ENCODE measurements around the gene PTPRB.
A peak's percentile ranks its signal among the peaks of the same experiment; 100 is the strongest.

PTPRB gene

DNA sequence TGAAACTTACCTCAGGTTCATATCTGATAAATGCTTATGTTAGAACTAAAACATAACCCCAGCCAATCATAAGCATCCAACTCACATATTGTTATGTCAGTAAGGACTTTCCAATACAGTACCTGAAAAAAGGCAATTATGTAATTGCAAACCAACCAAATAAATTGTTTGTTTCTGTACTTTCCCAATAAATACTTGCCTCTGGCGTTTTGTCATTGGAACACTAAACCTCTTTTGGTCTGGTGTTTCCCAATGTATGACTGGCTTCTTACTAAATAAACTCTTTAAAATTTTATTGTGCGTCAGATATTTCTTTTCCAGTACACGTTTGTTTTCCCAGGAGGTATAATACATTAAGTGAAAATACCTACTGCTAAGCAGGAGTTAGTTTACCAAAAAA is 6.7 kb upstream of the PTPRB start:
- no peak for DNase-seq (ENCODE audit: low read depth in 3 of 3)

GRCh38 chr12:70641691-70642090 is 4.5 kb upstream of the PTPRB start:
- no peak for DNase-seq (ENCODE audit: low read depth in 3 of 3)

DNA sequence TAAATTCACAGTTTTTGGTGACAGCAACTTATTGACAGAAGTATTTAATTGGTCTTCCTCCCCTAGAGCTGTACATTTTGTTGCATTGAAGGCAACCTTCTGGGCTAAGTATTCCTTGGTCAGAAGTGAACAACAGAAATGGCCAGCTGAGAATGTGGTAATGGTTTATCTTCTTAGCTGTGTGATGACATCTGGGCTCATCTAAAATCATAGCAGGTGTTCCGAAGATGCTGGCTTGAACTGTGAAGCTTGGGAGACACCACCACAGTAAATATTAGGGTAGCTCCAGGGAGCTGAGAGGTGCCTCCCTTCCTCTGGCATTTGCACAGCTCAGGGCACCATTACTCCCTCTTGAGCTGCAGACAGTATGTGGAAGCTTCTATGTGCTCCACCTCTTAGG is 3.7 kb upstream of the PTPRB start:
- no peak for DNase-seq (ENCODE audit: low read depth in 3 of 3)

- no peak for DNase-seq (ENCODE audit: low read depth in 3 of 3)
Measured at GRCh38 chr12:70639535-70639934, 2.3 kb upstream of the PTPRB start.

DNA sequence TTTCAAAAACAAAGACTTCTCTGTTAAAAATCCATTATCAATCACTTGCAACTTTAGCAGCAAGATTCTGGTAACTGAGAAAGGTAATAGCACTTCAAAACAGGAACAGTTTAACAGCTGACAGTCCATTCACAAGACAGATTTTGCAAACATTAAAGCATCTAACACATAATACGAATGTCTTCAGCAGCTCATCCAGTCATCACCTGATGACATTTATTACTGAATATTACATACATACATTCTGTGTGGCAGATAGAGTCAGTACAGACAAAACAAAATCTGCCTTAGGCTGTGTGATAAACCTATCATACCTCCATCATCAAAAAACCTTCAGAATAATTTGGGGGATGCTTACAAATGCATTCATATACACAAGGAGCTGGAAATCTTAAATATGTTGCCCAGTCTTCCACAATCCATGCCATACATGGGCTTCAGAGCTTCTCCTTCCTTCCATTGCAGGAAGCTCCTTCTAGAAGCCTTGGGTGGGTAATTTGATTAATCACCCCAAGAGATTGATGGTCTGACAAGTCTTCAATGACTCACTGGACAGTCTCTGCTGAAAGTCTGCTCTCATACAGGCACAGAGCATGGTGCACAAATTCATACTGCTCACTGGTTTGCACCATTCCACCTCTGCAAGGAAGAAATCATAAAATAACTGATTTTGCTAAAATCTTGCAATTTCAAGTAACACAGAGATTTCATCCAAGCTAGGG is 1.6 kb upstream of the PTPRB start:
- DNase-seq (ENCODE audit: low read depth in 3 of 3) = no peak

DNA sequence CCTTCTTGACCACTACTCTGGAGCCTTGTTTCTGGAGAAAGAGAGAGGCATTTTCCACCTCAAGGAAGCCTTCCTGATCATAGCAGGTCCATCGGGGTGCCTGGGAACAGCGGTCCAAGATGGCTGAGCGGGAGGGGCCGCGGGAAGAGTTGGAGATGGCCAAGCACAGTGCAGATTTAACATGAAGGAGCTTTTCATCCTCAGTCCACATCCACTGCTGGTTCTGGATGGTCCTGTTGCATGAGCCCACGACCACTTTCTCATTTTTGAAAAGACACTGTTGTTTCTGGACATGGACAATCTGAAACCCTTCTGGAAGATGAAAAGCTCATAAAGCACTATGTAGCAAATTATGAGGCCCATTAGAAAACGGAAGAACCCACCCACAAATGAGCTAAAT is 1.5 kb downstream of the PTPRB start:
- DNase-seq (ENCODE audit: low read depth in 3 of 3) = no peak

GRCh38 chr12:70628701-70629480 is 8.3 kb downstream of the PTPRB start:
- DNase-seq (ENCODE audit: low read depth in 3 of 3) = no peak

DNA sequence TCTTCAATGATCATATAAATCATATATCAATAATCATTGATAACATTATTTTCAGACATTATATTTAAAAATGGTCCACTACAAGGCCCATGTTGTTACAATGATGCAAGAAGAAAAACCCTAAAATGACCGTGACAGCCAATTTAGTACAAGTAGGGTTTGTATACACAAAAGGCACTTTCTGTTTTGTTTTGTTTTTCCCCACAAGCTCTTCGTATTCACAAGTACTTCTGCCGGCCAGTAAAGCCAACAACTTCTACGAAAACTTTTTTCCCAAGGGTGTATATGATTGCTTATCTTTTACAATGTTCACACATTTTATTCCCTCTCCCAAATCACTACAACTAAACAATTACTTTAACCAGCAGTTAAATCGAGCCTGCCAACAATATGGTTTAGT is 9.6 kb downstream of the PTPRB start:
- DNase-seq (ENCODE audit: low read depth in 3 of 3) = no peak

DNA sequence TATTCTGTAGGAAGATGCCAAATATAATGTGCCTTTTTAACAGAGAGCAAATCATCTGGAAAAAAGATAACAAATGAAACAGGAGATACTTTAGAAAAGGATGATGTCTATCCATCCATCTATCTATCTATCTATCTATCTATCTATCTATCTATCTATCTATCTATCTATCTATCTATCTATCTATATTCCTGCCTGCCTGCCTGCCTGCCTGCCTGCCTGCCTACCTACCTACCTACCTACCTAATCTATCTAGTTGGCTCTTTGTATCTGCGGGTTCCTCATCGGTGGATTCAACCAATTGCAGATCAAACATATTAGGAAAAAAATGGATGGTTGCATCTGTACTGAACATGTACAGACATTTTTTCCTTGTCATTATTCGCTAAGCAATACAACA is 11.0 kb downstream of the PTPRB start:
- no peak for DNase-seq (ENCODE audit: low read depth in 3 of 3)

DNA sequence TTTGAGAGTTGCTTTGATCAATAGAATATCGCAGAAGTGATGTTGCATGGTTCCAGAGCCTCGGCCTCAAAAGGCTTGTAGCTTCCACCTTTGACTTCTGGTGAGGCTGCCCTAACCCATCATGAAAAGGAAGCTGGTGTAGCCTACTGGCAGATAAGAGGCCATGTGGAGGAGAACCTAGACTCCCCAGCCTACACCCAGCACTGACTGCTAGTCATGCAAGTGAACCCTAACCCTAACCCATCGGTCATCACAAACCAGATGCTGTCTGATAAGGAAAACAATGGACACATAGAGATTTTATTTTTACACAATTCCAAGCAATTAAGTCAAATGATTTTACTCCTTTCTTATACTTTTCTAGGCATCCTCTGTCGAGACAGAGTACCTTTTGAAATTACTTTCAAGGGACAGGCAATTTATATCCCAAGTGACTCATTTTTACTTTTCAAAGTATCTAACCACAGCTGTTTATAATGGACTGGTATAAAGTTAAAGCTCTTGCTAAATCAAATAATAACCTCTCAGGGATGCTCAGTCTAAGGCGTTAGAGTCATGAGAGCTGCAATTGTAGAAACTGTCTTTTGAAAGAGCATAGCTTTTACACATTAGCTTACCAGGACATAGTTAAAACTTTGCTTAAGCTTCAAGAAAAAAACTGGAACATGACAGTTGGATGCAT is 17.6 kb downstream of the PTPRB start:
- no peak for DNase-seq (ENCODE audit: low read depth in 3 of 3)

DNA sequence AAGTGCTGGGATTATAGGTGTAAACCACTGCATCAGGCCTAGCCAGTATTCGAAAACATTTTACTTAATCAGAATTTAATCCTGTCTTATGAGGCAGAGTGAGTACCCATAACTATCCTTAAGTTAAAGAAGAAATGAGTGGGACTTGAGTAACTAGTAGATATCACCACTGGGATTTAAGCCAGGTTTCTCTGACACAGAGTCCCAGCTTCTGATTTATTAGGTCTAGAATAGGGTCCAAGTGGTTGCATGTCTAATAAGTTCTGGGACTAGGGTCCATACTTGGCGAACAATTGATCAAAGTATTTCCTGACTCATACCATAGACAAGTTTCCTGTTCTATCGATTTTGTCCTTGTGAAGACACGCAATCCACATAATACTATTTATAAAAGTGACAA is 18.9 kb downstream of the PTPRB start:
- no peak for DNase-seq (ENCODE audit: low read depth in 3 of 3)

GRCh38 chr12:70617450-70617849 is 19.8 kb downstream of the PTPRB start:
- DNase-seq (ENCODE audit: low read depth in 3 of 3) = no peak

DNA sequence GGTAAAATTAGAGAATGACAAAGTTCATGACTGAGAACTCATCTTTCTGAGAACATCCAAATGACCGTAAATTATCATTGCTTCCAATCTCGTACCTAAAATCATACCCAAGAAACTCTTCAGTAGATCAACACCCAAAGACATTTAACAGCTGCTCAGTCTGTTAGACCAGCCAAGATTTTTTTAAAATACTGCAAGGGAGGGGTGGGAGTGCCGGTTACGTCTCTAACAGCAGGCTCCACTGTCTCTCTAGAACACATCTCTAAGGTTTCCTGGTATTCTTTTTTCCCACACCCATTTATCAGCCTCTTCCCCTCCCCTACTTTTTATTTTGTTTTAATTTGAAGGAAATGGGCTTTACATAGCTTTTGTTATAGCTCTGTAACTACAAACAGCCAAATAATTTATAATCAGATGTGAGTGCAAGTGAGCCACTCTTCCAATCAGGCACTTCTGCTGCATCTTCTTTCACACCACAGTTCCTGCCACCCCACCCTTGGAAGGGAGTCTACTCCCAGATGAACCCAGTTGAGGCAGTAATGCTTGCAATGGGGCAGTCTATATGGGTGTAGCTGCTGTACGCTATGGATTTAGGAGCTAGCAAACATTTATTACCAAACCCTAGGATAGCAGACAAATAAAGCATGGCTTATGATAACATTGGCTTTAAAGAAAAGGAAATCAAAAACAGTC is 21.9 kb downstream of the PTPRB start:
- DNase-seq (ENCODE audit: low read depth in 3 of 3) = no peak

DNA sequence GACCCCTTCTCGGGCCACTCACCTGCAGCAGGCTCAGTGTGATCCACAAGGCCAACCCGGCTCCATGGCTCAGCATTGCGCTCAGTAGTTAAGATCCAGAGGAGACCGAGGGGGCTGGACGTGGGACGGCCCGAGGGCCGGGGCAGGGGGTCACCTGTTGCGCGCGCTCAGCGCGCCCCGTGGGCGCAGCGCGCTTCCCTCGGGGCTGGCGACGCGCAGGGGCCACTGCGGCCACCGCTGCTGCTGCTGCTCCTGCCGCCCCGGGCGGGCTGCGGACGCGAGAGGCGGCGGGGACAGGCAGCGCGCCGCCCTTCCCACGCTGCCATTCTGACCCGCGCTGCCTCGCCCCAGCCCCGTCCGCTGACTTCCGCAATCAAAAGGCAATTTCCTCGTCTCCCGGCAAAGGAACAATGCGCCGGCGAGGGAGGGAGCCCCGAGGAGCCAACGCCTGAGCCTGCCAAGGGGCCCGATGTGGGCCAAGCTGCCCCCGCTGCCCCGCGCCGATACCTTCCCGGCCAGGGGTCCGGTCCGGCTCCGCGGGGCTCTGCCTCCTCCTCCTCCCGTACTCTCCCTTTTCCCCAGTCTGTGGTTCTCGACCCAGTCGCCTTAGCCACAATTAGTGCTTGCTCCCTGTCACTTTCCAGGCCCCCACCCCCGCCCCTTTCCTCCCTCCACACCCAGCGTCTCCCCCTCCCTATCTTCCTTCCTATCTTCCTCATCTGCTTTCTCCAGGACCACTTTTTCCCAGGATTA is 27.3 kb downstream of the PTPRB start:
- DNase-seq (ENCODE audit: low read depth in 3 of 3) = peak in 2 of 3 donors; percentile 1

- no peak for DNase-seq (ENCODE audit: low read depth in 3 of 3)
Measured at GRCh38 chr12:70609203-70609602, 28.0 kb downstream of the PTPRB start.

DNA sequence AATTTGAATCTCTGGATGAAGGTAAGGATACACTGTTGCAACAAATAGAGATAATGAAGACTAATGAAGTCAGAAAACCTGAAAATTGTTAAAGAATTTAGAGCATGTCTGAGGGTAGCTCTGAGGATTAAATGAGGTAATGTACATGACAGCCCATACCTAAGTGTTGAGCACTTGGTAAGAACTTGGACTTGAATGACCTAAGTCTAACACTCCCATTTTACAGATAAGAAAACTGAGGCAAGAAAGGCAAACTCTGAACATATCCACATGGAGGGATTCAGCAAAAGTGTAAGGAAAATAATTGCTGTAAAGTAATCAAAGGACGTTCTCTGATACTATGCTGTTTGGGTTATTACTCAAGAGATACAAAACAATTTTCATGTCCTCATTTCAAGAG is 29.0 kb downstream of the PTPRB start:
- DNase-seq (ENCODE audit: low read depth in 3 of 3) = no peak

- no peak for DNase-seq (ENCODE audit: low read depth in 3 of 3)
Measured at GRCh38 chr12:70607107-70607506, 30.1 kb downstream of the PTPRB start.

DNA sequence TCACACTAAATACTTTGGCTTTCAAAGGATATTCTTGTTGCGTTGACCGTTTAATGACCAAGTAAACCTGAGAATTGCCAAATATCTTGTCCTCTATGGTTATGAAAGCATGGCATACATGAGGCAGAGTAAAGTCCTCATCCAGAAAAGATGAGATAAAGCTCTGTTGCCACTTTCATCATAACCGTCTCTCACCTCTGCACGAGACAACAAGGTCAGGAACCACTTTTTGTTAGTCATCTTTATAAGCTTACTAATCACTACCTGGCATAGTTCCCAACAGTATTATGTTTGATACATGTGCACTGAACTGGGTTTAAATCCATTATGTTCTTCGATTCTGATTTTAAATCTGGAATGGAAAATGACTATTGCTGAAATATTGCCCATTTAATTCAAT is 31.3 kb downstream of the PTPRB start:
- no peak for DNase-seq (ENCODE audit: low read depth in 3 of 3)

DNA sequence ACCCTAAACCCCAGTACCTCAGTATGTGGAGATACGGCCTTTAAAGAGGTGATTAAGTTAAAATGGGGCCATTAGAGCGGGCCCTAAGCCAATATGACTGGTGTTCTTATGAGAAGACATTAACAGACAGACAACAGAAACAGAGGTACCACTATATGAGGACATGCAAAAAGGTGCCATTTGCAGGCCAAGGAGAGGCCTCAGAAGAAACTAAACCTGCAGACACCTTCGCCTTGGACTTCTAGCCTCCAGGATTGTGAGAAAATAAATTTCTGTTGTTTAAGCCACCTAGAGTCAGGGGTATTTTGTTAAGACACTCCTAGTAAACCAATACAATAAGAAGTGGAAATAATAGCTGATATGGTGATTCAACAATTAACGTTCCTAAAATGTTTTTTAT is 32.6 kb downstream of the PTPRB start:
- no peak for DNase-seq (ENCODE audit: low read depth in 3 of 3)

- no peak for DNase-seq (ENCODE audit: low read depth in 3 of 3)
Measured at GRCh38 chr12:70603044-70603443, 34.2 kb downstream of the PTPRB start.

- no peak for DNase-seq (ENCODE audit: low read depth in 3 of 3)
Measured at GRCh38 chr12:70598467-70599193, 38.6 kb downstream of the PTPRB start.
